ENCODE data around the gene THAP2. TPM values are rescaled to one million over a fixed set of nuclear protein-coding genes. Genes with fewer than 3 reads are reported as not detected.

Gene THAP2
- total RNA-seq, result 2.5 and 9.5 TPM in 2 replicates

- peak; percentile 99 for DNase-seq (ENCODE audit: extremely low read depth, low read depth, low spot score)
These were observed at the start of gene THAP2, which contains the start of gene ZFC3H1 for GRCh38 chr12:71663561-71664410. TSS of gene THAP2 (plus strand) at chr12:71664301. CDS start at chr12:71664510, 209 bp downstream. TSS of gene ZFC3H1 (minus strand) at chr12:71663848. CDS start at chr12:71663610, 238 bp downstream.

- no peak for DNase-seq (ENCODE audit: extremely low read depth, low read depth, low spot score)
These were observed 42.2 kb upstream of the THAP2 start for GRCh38 chr12:71621938-71622337.

GRCh38 chr12:71625476-71625875 lies 38.6 kb upstream of the THAP2 start:
- DNase-seq (ENCODE audit: extremely low read depth, low read depth, low spot score), result no peak

GRCh38 chr12:71626098-71626497 lies 38.0 kb upstream of the THAP2 start:
- no peak for DNase-seq (ENCODE audit: extremely low read depth, low read depth, low spot score)

- peak; percentile 29 for DNase-seq (ENCODE audit: extremely low read depth, low read depth, low spot score)
These were observed 37.3 kb upstream of the THAP2 start for GRCh38 chr12:71626768-71627167.

GRCh38 chr12:71627438-71628002 lies 36.6 kb upstream of the THAP2 start:
- DNase-seq (ENCODE audit: extremely low read depth, low read depth, low spot score), result no peak

GRCh38 chr12:71636704-71637115 lies 27.4 kb upstream of the THAP2 start:
- DNase-seq (ENCODE audit: extremely low read depth, low read depth, low spot score), result peak; percentile 39

- no peak for DNase-seq (ENCODE audit: extremely low read depth, low read depth, low spot score)
These were observed 25.6 kb upstream of the THAP2 start for GRCh38 chr12:71638499-71638898.

- no peak for DNase-seq (ENCODE audit: extremely low read depth, low read depth, low spot score)
These were observed 24.8 kb upstream of the THAP2 start for GRCh38 chr12:71639341-71639760.

- no peak for DNase-seq (ENCODE audit: extremely low read depth, low read depth, low spot score)
These were observed 23.8 kb upstream of the THAP2 start for GRCh38 chr12:71640316-71640715.

GRCh38 chr12:71641390-71641789 lies 22.7 kb upstream of the THAP2 start:
- DNase-seq (ENCODE audit: extremely low read depth, low read depth, low spot score), result no peak

GRCh38 chr12:71642264-71642663 lies 21.8 kb upstream of the THAP2 start:
- no peak for DNase-seq (ENCODE audit: extremely low read depth, low read depth, low spot score)

GRCh38 chr12:71645268-71645667 lies 18.8 kb upstream of the THAP2 start:
- no peak for DNase-seq (ENCODE audit: extremely low read depth, low read depth, low spot score)

- DNase-seq (ENCODE audit: extremely low read depth, low read depth, low spot score), result no peak
These were observed 17.6 kb upstream of the THAP2 start for GRCh38 chr12:71646512-71646911.

GRCh38 chr12:71648537-71648936 lies 15.6 kb upstream of the THAP2 start:
- no peak for DNase-seq (ENCODE audit: extremely low read depth, low read depth, low spot score)

- DNase-seq (ENCODE audit: extremely low read depth, low read depth, low spot score), result no peak
These were observed 14.7 kb upstream of the THAP2 start for GRCh38 chr12:71649401-71649800.

- no peak for DNase-seq (ENCODE audit: extremely low read depth, low read depth, low spot score)
These were observed 11.4 kb upstream of the THAP2 start for GRCh38 chr12:71652656-71653055.

- no peak for DNase-seq (ENCODE audit: extremely low read depth, low read depth, low spot score)
These were observed 11.0 kb upstream of the THAP2 start for GRCh38 chr12:71653137-71653536.

GRCh38 chr12:71654200-71654599 lies 9.9 kb upstream of the THAP2 start:
- DNase-seq (ENCODE audit: extremely low read depth, low read depth, low spot score), result no peak

GRCh38 chr12:71655495-71655894 lies 8.6 kb upstream of the THAP2 start:
- no peak for DNase-seq (ENCODE audit: extremely low read depth, low read depth, low spot score)

GRCh38 chr12:71655907-71656306 lies 8.2 kb upstream of the THAP2 start:
- DNase-seq (ENCODE audit: extremely low read depth, low read depth, low spot score), result no peak

GRCh38 chr12:71656740-71657139 lies 7.4 kb upstream of the THAP2 start:
- DNase-seq (ENCODE audit: extremely low read depth, low read depth, low spot score), result no peak
